Panc1 (cell line): Measurements from ENCODE around the gene APP.

Source experiments
- CTCF ChIP-seq: fragments of 450-650 bp; IDR thresholded peaks from 2 replicates; pipeline ENCODE4 v1.5.1; 2017; ENCODE audit warnings: mild to moderate bottlenecking
- POLR2AphosphoS5 ChIP-seq: IDR thresholded peaks from 2 replicates; pipeline ENCODE4 v1.6.1; 2012; ENCODE audit warnings: mild to moderate bottlenecking, low read depth, low read length, moderate library complexity
- SIN3A ChIP-seq: IDR thresholded peaks from 2 replicates; pipeline ENCODE4 v1.6.1; 2012; ENCODE audit warnings: low read depth, mild to moderate bottlenecking, low read length, moderate library complexity, borderline replicate concordance; ENCODE audit not compliant: insufficient read depth

GRCh38 chr21:26100573-26100972 lies 70.0 kb downstream of the APP start:
- TF ChIP-seq POLR2AphosphoS5 (no peak), CTCF (no peak), SIN3A (no peak)
